CD4-positive, alpha-beta T cell treated with Interleukin-10 for 1 hour (primary cell): ENCODE measurements around the gene UCHL1.
"Not testable (repeated sequence)": the region's sequence is repeated elsewhere in the genome, so short reads cannot be mapped to it uniquely, and the experiment has no call there.

Experiments used
- DNase-seq: peaks from one replicate; pipeline ENCODE4 v3.0.0-alpha.2; 2020

Gene UCHL1

GRCh38 chr4:41296995-41297394 lies 40.3 kb downstream of the UCHL1 start:
- DNase-seq, result no peak

GRCh38 chr4:41297832-41298231 lies 41.1 kb downstream of the UCHL1 start:
- DNase-seq, result no peak

- DNase-seq, result no peak
These were observed 42.8 kb downstream of the UCHL1 start for GRCh38 chr4:41299486-41299885.

GRCh38 chr4:41301137-41301536 lies 44.4 kb downstream of the UCHL1 start:
- no peak for DNase-seq

GRCh38 chr4:41303372-41304118 lies 46.8 kb downstream of the UCHL1 start:
- no peak for DNase-seq

- no peak for DNase-seq
These were observed 47.5 kb downstream of the UCHL1 start for GRCh38 chr4:41304221-41304620.

GRCh38 chr4:41305476-41305875 lies 48.7 kb downstream of the UCHL1 start:
- DNase-seq, result no peak

- DNase-seq, result no peak
These were observed 50.9 kb downstream of the UCHL1 start for GRCh38 chr4:41307638-41308037.

GRCh38 chr4:41308398-41308797 lies 51.7 kb downstream of the UCHL1 start:
- DNase-seq, result no peak

- DNase-seq, result not testable (repeated sequence)
These were observed 58.7 kb downstream of the UCHL1 start for GRCh38 chr4:41315426-41315825.

- DNase-seq, result no peak
These were observed 59.1 kb downstream of the UCHL1 start for GRCh38 chr4:41315862-41316261.
